GM10847 (cell line): ENCODE results near the gene ABLIM1.

Source experiments
- POLR2A ChIP-seq: IDR thresholded peaks from 2 replicates; pipeline ENCODE4 v1.6.1; 2011; ENCODE audit not compliant: insufficient read length; ENCODE audit errors: extremely low read depth

ABLIM1 gene

DNA sequence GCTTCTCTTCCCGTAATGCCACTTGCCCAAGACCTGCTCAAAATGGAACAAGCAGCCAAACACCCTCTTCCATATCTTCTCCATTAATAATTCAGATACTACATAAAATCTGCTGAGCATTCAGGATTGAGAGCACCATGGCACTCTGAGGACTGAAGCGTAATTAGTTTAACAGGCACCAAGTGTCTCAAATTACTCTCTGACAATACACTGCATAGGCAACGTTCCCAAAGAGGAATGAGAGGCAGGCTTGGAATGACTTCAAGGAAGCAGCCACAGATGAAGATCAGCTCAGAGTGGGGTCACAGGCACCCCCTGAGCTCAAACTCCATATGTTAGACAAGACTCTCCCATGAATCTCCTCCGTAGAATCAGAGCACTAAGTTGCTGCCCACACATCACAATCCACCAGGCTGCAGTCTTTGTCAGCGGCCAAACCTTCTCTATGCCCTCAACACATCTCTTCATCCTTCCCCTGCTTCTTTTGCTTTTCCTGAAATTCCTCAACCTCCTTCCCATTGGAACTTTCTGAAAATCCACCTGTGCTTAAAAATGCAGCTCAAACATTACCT lies 4.7 kb upstream of the ABLIM1 start:
- no peak for TF ChIP-seq POLR2A

DNA sequence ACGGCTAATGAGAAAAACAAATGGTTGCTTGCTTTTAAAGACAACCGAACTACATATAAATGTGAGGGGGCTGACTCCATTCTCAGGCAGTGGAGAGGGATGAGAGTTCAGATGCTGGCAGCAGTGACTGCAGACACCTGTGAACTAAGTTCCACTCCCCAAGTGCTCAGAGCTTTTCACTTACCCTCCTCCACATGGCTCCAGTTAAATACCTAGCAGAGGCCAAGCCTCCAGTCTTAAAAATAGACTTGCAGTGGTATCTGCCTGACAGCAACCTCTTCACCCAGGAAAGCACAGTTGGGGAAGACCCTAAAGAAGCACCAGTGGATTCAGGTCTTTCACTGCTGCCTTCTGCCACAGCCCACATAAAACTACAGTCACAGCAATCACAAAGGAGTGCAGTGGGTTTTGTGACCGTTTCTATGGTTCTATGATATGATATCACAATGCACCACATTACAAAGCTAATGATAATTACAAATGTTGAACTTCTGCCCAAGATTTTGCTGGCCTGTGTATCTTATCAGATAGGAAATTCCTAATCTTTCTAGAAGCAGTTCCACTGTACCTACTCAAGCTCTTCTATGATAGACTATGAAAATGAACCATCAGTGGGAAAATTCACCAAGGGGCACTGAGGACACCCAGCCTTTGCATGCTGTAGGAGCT lies 3.3 kb upstream of the ABLIM1 start:
- no peak for TF ChIP-seq POLR2A

DNA sequence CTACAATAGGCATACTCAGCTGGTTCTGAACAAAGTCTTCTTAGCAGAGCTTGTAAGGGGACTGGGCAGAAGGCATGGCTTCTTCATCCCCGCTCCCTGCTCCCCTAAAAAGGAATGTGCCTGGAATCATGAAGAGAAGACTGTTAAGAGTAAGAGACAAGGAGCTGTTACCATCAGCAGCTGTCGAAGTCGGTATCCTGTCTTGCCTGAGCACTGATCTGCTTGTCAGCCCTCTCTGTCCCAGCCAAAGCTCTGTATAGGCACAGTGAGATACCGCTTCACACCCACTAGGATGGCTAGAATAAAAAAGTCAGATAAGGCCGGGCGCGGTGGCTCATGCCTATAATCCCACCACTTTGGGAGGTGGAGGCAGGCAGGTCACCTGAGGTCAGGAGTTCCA lies 2.4 kb downstream of the ABLIM1 start:
- no peak for TF ChIP-seq POLR2A

DNA sequence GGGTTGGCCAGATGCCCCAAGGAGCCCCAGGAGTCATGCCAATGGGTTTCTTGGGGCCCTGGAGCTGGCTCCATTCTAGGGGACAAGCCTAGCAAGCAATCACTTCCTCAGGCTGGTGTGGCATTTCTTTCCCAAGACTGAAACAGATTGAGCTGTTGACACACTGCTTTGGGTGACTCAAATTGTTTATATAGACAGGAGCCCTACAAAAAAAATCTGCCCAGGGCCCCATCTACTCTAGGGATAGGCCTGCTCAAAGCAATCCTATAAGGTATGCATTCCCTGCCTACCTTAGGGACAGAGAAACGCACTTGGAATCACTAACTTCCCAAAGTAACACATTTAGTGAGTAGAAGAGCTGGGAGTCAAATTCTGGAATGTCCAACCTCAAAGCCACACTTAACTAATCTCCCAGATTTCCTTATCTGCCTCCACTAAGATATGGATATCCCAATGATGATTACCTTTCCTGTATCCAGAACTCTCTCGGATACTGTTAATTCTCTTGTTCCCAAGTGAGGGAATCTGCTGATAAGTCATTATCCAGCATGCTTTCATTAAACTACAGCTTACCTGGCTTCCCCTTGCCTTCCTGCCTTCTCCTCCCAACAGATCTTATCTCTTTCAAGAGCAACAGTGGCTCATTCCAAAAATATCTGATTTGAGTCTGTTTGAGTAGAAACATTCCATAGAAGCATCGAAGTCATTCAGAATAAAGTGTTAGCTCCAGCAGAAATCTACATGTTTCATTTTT lies 3.1 kb downstream of the ABLIM1 start:
- TF ChIP-seq POLR2A, result no peak

DNA sequence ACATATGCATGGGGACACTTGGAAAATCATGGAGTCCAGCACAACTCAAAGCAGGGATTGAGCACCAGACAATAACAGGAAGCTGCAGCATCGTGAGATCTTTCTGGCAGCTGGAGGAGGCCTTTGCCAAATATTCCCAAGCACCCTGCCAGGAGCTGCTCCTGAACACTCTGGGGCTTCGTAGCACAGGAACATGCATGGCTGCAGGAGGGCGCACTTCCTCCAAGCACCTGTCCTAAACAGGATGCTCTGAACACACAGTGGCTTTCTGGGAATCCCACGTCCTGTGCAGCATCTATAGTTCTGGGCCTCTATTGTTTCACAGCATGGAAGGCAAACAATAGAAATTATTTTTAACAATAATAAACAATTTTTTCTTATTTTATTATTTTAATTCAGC lies 4.1 kb downstream of the ABLIM1 start:
- TF ChIP-seq POLR2A, result no peak

DNA sequence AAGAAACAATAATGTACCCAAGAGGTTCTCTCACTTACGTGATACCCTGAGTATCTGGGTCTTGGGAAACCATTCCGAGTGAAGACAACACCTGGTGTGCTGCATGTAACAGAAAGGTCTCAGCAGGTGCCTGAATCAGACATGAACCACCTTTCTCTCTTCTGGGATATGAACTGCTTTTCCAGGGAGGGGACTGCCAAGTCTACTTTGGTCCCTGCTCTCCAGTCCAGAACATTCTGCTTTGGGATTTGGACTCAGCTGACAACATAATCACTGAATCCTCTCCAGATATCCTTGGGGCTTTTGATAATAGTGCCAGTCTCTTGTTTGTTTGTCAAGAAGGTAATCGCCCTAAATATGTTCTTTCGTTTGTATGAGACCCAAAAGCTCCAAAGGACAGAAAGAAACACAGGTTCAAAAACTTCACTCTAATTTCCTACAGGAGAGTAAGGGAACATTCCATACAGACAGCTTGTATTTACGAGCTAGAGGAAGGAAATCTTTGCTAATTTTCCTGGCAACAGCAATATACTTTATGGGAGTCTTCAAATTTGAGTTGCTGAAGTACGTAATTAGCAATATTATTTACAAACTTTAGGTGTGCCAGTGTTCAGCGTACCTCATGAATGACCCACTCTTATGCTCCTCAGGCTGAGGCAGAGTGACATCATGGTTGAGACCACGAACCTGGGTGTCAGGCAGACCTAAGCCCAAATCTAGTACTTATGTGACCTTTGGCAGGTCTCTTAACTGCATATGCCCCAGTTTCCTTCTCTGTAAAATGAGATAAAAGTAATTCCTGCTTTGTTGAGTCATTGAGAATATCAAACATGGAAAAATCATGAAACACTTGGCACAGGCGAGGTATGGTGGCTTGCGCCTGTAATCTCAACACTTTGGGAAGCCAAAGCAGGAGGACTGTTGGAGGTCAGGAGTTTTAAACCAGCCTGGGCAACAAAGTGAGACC lies 5.4 kb downstream of the ABLIM1 start:
- TF ChIP-seq POLR2A, result no peak

DNA sequence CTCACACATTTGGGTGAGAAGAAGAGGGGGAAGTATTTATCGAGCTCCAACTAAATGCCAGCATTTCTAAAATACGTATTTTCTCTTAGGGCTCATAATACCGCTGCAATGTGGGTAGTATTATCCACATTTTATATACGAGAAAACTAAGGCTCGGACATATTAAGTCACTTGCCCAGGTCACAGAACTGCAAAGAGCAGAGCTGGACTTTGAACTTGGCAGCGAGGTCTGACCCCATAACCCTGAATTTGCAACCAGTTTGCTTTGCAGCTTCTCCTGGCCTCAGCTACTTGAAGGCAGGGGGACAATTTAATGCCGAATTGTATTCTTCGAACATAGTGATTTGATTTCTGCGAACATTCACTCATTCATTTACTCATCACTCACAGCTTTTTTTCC lies 7.2 kb downstream of the ABLIM1 start:
- no peak for TF ChIP-seq POLR2A

DNA sequence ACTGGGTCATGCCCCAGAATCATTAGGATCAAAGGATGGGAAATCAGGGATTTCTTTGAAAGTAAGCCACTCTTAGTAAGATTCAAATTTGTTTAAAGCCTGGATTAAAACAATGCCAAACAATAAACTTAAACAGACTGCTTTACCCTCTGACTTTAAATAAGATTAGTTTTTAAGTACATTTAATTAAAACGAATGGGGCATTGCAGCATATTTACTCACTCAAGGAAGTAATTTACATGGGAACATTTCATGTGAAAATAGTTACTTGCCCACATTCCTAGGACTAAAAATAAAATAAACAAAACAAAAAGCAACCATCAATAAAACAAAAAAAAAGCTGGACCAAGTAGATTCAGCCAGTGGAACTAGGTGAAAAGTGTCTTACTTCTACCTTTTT lies 7.8 kb downstream of the ABLIM1 start:
- no peak for TF ChIP-seq POLR2A

DNA sequence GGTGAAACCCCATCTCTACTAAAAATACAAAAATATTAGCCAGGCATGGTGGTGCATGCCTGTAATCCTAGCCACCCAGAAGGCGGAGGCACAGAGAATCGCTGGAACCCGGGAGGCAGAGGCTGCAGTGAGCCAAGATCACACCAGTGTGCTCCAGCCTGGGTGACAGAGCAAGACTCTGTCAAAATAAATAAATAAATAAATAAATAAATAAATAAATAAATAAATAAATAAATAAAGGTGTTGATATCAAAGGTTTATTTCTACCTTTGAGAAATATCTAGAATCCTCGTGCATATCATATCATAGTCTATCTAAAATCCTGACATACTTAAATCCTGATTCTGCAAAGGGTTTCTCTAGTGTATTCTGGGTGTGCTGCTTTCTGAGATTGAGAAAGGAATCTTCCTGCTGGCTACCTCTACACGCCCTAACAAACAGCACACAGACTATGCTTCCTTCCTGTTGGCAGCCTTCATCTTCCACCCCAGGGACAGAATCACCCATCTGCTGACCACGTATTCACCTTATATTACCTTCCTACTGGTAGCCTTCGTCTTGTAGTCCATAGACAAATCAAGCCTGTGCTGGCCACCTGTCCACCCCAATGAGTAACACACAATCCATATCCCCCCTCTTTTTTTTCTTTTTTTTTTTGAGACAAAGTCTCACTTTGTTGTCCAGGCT lies 8.7 kb downstream of the ABLIM1 start:
- no peak for TF ChIP-seq POLR2A

DNA sequence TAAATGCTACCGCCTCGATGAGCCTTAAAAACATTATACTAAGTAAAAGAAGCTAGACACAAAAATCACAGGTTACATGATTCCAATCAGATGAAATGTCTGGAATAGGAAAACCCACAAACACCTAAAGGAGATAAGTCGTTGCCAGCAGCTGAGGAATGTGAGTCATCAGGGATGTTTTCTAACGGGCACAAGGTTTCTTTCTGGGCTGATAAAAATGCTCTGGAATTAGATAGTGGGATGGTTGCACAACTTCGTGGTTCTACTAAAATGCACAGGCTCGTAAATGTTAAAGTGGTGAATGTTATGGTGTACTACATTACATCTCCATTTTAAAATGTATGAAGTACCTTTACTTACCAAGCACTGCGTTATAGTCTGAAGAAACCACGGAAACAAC lies 9.7 kb downstream of the ABLIM1 start:
- no peak for TF ChIP-seq POLR2A

DNA sequence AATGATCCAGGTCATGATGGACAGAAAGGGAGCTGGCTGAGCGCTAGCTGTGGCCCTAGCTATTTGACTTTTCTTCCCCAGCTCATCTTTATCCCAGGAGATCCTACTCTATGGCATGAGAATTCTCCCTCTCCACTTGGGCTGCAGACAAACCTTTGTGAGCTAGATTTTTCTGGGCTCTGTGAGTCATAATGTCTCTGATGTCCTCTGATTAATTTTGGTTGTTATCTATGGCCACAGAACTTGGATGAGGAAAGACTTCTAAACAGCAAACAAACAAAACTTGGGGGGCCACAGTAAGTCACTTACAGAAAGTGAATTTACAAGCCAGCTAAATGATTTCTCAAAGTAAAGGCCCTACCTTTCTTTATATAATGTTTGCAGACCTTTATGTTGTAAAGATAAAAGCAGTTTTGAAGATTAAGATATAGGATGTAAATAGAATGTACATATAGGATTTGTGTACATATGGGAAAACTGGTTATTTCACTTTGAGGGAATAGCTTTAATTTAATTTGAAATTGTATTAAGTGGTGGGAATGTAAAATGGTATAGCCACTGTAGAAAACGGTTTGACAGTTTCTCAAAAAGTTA lies 10.4 kb downstream of the ABLIM1 start:
- no peak for TF ChIP-seq POLR2A

DNA sequence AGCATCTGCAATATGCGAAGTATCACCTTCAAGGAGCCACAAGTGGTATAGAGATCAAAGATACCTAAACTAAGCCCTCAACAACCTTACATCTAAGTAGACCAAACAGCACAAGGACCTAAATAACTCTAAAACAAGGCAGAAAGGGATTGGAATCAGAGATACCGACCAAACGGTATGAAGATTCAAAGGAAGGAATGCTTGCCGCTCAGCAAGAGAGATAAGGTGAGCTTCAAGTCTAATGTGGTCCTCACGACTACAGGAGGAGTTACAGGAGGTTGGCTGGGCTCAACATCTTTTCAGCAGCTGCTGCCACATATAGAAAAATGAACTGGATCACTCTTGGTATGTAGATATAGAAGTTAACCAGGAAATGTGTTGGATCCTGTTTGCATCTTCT lies 11.6 kb downstream of the ABLIM1 start:
- TF ChIP-seq POLR2A, result no peak

DNA sequence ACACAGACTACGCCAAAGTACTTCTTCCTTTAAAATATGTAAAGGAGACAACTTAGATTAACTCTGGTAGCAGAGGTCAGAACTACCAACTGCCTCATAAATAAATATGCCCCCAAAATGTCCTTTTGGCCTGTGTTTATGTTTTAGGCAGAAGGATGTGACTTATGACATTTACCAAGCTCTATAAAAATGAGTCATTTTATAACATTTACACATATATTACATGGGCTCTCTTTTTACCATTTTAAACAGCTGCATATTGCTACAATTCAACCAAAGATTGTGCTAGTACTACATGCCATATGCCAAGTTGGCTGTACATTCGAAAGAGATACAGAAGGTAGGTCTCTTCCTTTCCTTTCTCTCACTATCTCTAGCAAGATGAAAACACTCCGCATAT lies 12.4 kb downstream of the ABLIM1 start:
- TF ChIP-seq POLR2A, result no peak

DNA sequence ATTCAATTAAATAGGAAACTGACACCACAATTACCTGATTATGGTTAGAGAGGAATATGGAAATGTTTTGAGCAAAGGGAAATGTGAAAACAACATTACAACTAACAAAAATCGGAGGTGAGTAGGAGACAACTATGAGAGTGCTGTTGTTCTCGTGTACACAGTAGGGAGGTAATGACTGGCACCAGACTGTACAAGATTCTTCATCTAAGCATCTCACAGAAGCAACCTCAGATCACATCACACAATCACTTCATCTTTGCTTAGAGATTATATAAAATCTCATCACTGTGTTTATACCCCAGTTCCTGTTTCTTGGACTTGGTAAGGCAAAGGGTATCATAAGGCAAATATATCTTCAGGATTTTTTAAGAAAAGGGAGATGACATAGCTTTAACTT lies 14.9 kb downstream of the ABLIM1 start:
- TF ChIP-seq POLR2A, result no peak
